ENCODE results near the gene FUT7. TPM values are rescaled to one million over a fixed set of nuclear protein-coding genes. Genes with fewer than 3 reads are reported as not detected.

FUT7 gene
- total RNA-seq, 1 donor from 2014 or later = not detected

DNA sequence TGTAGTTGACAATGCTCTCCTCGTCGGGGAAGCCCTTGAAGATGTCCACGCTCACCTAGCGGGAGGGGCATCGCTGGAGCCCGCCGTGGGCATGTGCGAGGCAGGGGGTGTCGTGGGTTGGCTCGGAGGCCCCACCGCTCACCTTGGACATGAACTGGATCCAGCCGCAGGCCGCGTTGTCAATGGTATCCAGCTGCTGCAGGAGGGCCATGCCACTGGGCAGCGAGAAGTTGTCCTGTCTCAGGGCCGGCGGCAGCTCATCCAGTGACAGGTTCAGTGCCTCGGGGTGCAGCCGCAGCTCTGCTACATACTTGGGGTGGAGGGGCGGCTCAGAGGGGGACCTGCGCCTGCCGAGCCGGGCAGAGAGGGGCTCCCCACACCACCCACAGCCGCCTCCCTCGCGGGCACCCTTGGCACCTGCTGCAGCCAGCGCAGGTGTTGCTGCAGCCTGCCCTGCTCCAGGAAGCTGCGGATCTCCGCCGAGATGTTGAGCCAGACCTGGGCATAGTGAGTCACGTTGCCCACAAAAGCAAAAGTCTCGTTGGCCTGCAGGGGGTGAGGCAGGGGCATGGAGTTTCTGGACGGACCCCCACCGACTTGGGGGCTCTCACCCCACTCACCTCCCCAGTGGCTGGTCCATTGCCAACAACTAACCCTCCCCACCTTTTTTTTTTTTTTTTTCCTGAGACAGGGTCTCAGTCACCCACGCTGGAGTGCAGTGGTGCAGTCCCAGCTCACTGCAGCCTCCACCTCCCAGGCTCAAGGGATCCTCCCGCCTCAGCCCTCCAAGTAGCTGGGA lies 12.9 kb downstream of the FUT7 start:
- DNase-seq (ENCODE audit: low read depth) = no peak

DNA sequence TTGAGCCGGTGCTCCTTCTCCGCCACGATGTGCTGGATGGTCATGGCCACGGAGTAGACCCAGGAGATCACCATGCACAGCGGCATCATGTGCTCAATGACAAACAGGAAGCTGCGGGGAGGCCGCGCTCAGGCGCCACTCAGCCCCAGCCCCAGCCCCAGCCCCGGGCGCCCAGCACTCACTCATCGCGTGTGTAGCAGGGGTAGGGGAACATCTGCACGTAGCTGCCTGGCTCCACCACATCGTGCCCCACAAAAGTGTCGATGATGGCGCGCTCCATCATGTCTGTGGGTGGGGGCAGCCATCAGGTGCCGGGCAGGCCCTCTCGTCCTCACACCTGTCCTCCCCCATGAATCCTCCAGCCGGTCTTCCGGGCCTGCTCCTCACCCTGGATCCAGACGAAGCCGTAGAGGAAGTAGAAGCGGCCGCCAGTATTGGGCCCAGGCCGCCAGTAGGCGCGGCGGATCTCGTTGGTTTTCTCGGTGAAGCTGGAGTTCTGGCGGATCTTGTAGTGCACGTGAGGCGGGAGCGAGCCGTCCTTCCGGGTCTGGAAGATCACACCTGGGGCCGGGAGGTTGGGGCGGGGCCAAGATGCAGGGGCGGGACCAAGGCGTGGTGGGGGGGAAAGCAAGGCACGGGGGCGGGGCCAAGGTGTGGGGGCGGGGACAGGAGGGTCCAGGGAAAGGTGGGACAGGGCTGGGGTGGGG lies 13.9 kb downstream of the FUT7 start:
- no peak for DNase-seq (ENCODE audit: low read depth)

DNA sequence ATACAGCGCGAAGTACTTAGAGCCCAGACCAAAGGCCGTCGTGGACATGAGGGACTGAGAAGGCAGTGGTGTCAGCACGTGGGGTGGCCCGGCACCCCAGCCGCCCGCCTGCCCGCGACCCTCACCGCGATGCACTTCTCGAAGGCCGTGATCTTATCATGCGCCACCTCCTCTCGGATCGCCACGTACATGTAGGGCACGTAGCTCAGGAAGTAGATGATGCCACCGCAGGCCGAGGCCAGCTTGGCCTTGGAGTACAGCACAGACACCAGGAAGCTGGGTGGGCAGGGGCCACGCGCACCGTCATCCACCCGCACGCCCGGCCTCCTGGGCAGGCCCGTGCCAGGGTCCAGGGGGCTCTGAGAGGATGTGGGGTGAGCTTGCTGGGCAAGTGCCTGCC lies 14.8 kb downstream of the FUT7 start:
- no peak for DNase-seq (ENCODE audit: low read depth)

DNA sequence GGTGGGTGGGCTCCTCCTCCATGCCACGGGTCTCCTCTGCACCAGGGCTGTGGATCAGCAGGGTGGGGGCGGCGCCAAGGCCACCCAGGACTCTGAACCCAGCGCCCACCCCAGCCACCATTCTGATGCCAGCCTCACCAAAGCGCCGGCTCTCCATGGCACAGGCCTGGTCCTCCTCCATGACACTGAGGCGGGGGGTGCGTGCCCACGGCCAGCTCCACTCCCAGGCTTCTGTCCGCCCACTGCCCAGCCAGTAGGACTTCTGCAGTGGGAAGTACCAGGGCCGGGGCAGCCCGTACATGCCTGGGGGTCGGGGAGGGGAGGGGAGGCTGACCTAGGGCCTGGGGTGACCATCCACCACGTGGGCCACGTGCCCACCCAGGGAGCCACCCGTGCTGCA lies 15.5 kb downstream of the FUT7 start:
- no peak for DNase-seq (ENCODE audit: low read depth)

DNA sequence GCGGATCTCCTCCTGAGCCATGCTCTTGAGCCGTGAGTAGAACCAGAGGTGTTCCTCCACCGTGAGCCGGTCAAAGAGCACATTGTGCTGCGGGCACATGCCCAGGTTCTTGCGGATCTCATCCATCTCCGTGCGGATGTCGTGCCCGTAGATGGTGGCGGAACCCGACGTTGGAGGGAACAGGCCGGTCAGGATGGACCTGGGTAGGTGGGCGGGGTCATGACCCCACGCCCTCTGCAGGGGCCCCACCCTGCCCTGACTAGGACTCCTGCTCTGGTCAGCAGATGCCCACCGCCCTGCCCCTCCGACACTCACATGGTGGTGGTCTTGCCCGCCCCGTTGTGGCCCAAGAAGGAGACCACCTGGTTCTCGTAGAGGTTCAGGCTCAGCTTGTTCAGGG lies 15.9 kb downstream of the FUT7 start:
- no peak for DNase-seq (ENCODE audit: low read depth)

DNA sequence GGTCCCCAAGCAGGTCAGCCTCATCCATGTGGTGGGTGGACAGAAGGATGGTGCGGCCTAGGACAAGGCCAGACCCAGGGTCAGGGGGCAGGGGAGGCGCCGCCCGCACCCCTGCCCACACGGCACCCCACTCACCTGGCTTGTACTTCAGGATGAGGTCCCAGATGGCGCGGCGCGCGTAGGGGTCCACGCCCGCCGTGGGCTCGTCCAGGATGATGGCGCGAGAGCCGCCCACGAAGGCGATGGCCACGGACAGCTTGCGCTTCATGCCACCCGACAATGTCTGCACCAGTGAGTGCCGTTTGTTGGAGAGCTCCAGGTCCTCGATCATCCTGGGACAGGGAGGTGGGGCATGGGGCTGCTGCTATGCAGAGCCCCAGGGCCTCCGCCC lies 16.4 kb downstream of the FUT7 start:
- no peak for DNase-seq (ENCODE audit: low read depth)

DNA sequence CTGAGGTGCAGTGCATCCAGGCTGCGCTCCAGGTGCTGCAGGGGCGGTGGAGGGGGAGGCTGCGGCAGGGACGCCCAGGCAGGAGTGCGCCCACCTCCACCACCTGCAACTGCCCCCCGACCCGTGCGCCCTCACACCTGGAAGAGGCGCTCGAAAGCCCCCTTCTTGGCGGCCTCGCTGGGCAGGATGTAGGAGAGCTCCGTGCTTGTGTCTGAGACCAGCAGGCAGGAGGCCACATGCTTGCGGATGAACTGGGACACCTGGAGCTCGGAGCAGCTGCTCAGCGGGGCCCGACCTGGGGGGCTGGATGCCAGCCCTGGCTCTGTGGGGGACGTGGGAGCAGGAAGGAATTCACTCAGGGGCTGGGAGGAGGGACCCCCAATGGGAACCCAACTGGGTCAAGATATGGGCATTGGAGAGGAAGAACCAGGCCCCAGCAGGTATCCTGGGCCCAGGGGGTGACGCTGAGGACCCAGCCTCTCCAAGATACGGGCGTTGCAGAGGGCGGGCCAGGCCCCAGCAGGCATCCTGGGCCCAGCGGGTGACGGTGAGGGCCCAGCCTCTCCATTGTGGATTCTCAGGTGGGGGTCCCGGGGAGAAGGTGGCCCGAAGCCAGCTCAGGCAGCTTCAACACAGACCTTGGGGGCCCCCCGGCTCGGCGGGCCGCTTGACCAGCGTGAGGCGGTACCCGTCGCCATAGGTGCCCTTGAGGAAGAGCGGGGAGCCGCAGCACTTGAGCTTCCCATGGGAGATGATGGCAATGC lies 16.9 kb downstream of the FUT7 start:
- no peak for DNase-seq (ENCODE audit: low read depth)

DNA sequence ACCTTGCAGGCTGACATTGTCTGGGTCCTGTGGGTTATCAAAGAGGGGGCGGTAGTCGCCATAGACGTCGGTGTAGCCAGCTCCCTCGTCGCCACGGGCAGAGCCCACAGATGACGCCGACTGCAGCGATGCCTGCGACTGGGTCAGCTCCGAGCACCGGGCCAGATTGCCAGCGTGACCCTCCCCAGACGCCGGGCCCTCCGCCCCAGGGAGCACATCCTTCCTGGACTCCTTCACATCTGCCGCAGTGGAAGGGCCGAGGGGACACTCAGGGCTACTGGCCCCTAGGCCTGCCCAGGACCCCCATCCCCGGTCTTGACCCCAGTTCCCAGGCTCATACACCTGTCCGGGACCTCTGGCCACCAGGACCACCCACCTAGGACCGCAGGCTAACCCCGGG lies 17.7 kb downstream of the FUT7 start:
- DNase-seq (ENCODE audit: low read depth) = no peak

DNA sequence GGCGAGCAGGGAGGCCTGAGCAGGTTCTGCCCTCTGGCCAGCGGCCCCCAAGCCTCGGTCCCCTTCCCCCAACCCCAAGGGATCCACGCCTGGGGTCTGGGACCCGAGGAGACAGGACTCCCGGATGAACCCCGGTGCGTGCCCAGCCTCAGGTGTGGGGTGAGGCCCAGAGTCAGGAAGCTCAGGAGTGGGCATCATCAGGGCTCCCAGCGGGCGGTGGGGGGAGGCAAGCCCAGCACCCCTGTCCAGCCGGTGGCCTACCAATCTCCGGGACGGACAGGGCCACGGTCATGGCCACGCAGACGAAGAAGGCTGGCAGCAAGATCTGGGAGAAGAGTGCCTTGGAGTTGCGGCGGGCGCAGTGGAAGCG lies 18.3 kb downstream of the FUT7 start:
- DNase-seq (ENCODE audit: low read depth) = no peak

DNA sequence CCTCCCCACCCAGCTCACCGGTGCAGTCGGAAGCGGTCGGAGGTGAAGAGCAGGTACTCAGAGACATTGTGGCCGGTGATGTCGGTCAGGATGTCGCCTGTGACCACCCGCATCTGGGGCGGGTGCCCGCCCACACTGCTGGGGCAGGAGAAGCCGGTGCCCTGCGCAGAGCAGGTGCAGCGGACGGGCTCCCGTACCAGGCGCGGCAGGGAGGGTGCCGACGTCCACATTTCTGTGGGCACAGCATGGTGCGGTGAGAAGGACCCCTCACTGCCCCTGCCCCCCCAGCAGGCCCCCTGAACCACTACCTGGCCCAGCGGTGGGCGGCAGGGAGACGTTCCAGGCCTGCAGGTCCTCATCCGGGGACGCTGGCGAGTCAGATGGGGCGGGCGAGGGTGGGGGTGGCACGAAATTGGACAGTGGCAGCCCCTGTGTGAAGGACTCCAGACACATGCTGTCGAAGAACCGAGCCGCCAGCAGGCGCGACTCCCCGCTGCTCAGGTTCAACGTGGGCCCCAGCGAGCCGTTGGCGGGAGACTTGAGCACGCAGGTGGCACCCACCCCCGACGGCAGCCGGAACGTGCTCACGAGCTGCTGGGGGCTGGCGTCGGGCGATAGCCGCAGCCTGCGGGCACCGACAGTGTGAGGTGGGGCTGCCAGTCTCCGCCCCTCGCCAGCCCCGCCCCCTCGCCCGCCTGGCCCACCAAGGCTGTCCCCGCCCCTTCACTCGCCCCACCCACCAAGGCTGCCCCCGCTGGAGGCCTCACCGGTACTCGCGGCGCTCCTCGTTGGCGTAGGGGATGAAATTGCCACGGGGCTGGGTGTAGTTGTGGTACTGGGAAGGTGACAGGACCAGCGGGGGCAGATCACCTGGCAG lies 19.0 kb downstream of the FUT7 start:
- DNase-seq (ENCODE audit: low read depth) = no peak

DNA sequence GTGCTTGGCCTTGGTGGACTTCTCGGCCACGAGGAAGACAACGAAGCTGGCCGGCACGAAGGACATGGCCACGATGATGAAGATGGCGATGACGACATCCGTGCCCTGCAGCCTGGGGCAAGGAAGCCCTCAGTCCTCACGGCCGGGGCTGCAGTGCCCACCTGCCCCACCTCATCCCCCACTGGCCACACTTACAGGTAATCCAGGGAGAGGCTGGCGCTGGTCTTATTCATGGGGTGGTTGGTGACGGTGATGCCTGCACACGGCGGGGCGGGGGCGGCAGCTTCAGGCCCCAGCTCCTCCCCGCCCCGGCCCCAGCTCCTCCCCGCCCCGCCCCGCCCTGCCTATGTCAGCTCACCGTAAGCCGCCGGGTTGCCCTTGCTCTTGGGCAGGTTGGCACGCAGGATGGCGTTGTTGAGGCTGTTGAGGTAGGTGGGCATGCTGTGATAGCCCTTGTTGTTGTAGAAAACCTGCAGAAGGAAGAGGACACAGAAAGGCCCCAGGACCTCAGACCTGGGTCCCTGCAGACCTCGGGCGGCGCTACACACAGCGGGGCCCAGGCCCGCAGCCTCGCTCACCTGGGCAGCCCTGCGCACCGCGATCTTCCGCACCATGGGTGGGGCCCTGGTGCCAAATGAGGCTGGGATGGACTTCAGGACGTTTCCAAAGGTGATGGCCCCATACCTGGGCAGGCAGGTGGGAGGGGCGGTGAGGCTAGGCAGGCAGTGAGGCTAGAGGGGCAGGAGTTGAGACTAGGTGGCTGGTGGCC lies 19.8 kb downstream of the FUT7 start:
- no peak for DNase-seq (ENCODE audit: low read depth)

DNA sequence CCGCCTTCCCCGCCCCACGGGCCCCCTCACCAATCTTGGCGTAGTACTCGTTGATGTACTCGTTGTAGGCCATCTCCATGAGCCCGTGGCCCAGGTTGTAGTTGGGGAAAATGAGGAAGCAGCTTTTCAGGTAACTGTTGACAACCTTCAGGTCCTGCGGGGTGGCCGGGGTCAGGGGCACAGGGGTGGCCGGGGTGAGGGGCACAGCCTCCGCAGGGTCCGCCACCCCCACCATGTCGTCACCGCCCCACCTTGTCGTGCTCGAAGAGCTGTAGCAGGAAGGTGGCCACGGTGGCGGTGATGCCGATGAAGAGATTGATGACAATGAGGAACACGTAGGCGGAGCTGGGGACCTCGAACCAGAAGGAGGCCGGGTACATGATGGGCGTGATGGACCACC lies 20.7 kb downstream of the FUT7 start:
- DNase-seq (ENCODE audit: low read depth) = no peak

DNA sequence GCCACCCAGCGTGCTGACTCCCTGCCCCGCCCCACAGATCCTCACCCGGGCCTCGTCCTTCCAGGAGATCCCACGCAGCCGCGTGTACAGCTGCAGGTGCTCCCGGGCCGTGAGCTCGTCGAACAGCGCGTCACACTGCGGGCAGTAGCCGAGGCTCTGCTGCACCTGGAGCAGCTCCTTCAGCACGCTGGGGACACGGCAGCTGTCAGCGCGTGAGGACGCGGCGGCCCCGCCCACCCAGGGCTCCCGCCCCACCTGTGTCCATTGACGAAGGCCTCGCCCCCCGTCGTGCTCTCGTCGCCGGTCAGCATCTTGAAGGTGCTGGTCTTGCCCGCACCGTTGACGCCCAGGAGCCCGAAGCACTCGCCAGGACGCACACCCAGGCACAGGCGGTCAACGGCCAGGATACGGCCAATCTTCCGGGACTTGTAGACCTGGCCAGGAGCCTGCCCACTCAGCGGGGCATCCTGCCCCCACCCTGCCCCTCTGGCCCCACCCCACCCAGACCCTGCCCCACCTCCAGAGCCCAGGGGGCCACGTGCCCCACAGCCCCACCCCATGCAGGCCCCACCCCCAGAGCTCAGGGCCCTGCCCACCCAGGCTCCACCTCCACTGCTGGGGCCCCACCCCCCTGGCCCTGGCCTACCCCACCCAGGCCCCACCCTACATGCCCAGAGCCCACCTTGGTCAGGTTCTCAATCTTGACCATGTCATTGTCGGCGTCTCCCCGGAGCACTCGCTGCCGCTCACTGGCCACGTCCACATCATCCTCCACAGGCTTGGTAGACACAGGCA lies 21.8 kb downstream of the FUT7 start:
- DNase-seq (ENCODE audit: low read depth) = no peak

DNA sequence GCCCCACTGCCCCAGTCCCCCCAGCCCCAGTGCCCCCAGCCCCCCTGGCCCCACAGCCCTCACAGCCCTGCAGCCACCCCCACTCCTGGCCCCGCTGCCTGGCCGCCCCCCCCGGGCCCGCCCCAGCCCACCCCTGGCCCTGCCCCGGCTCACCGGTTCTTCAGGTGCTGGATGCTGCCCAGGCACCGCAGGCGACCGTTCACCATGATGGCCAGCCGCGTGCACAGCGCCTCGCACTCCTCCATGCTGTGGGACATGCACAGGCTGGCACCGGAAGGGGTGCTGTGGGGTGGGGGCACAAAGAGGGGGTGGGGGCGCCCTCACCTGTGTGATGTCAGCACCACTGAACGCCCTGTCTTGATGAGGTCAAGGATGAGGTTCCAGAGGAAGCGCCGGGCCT lies 22.7 kb downstream of the FUT7 start:
- no peak for DNase-seq (ENCODE audit: low read depth)

DNA sequence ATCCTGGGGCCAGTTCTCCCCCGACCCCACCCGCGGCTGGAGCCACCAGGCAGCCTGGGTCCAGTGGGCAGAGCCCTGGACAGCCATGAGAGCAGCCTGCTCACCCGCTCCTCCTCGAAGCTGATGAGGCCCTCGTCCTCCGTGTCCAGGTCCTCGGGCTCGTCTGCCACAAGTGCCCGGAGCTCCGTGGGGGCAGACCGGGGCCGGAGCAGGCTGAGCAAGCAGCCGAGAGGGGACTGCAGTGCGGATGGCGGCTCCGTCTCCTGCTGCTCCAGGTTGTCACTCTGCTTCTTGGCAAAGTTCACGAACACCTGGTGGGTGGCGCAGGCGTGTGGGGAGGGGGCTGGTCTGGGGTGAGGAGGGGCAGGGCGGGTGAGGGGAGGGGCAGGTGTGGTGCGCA lies 23.6 kb downstream of the FUT7 start:
- DNase-seq (ENCODE audit: low read depth) = no peak

DNA sequence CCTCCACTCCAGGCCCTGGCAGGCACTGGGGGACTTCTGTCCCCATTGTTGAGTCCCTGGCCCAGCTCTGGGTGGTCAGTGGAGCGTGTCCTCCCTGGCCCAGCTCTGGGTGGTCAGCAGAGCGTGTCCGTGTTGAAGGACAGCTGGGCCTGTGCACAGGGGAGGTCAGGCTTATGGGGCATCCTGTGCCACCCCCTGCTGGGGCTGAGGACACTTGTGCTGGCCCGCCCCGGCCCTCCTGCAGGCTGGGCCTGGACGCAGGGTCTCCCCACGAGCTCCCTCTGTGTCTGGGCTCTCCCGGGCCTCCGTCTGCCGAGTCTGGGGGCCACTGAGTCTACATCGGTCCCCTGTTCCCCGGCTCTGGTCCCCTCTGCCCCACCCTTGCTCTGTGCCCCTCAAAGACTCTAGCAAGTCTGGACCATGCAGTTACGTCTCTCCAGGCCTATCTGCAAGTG lies 24.0 kb downstream of the FUT7 start:
- DNase-seq (ENCODE audit: low read depth) = no peak

DNA sequence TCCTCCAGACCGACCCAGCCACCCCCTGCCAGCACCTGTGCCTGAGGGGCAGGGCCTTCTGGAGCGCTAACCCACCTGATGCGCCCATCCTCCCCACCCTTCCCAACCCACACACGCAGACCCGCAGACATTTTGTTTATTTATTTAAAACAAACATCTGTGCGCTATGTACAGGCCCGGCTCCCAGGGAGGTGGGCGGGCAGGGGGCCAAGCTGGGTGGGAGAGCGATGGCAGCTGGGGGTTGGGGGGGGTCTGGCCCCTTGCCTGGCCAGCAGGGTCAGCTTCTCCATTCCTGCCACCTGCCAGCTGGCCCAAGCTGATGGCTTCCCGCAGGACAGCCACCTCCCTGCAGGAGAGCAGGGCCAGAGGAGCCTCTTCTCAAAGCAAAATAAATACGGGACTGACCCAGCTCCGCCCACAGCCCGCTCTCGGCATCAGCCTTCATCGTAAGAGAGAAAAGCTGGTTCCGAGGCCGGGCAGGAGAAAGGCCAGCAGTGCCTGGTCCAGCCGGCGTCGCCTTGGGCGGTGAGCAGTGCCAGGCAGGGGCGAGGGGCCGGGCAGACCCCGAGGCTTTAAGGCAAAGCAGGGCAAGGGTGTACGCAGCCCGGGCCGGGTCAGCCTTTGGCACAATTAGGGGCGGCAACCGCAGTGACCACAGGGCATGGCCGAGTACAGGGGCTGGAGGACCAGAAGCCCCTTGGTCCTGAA lies 24.6 kb downstream of the FUT7 start:
- no peak for DNase-seq (ENCODE audit: low read depth)

DNA sequence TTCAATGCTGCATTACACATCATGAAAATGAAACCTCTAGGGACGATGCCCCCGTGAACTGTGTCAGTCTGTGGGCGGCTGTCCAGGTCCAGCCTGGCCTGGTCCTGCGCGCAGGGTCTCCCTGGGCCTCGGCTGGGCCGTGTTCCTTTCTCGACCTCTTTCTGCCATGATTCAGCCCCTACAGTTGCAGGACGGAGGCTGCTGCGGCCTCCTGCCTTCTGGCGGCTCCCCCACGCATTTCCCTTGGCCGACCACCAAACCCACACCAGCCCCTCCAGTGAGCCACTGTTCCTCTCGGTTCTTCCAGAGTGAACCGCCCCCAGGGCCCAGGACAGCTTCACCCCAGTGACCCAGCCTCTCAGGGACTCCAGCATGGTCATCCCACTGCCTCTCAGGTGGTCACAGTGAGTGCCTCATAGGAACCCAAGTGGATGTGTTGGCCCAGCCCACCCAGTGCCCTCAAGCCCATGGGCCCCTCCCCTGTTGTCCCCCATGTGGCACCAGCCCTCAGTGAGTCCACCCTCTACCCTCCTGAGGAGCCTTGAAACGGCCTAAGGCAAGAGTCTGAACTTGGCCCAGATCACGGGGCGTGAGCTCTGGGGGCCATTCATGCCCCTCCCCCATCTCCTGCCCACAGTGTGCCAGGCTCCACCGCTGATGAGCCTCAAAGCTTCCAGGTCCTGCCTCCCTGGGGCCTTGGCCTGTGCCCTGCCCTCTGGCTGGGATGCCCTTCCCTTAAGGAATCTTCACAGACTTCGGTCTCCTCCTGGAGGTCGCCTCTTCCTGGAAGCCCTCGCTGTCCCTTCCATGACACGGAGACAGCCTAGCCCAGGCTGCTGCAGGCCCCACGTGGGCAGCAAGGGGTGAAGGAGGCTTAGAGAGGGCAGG lies 25.5 kb downstream of the FUT7 start:
- no peak for DNase-seq (ENCODE audit: low read depth)

Measured in renal cortical epithelial cell (primary cell).